SK-N-SH (cell line): ENCODE results near the gene PSMB11. TPM values are rescaled to one million over a fixed set of nuclear protein-coding genes. Genes with fewer than 3 reads are reported as not detected.

Source experiments
- CTCF ChIA-PET: fragments of 300-600, 350-600 bp; formaldehyde crosslinking; extraction: SDS; loops from one replicate; lab custom pipeline; 2021; lab: Yijun Ruan, JAX
- POLR2A ChIA-PET: fragments of 350-600 bp; sonication (Branson Sonifier 250); formaldehyde crosslinking; extraction: SDS; loops from one replicate; lab custom pipeline; 2020; ENCODE audit warnings: antibody characterized with exemption, inconsistent platforms; lab: Yijun Ruan, JAX
- DNase-seq: peaks from one replicate; pipeline ENCODE4 v3.0.0; 2012
- H2AFZ ChIP-seq: fragments of 200-600 bp; sonication (generic); 2 replicates; pipeline ENCODE4 v1.8.1; 2016; ENCODE audit warnings: antibody characterized with exemption, mild to moderate bottlenecking, low read depth
- H3F3A ChIP-seq: fragments of 200-600 bp; sonication (generic); replicated peaks from 2 replicates; pipeline ENCODE3; 2016; ENCODE audit warnings: antibody characterized with exemption, mild to moderate bottlenecking; ENCODE audit not compliant: insufficient read depth
- H3K27ac ChIP-seq, 2 experiments: fragments of 200-500 bp in 1 of 2; fragments of 200-600 bp in 1 of 2; sonication (Bioruptor generic) in 1 of 2; sonication (generic), shearing (Covaris generic) in 1 of 2; 2 replicates each; pipeline versions ENCODE4 v1.5.1 to v1.6.1; 2014 to 2016; ENCODE audit warnings: low read depth in 2 of 2, inconsistent platforms in 1 of 2, low read length in 1 of 2, mild to moderate bottlenecking in 1 of 2, mixed read lengths in 1 of 2
- H3K27me3 ChIP-seq: fragments of 200-600 bp; sonication (generic), shearing (Covaris generic); 2 replicates; pipeline ENCODE4 v1.6.1; 2016; ENCODE audit warnings: mixed run types; ENCODE audit not compliant: insufficient read depth
- H3K36me3 ChIP-seq, 2 experiments: fragments of 200-500 bp in 1 of 2; fragments of 200-600 bp in 1 of 2; sonication (Bioruptor generic) in 1 of 2; sonication (generic) in 1 of 2; replicated peaks in 1 of 2; 2 replicates each; pipeline versions ENCODE3 to v1.5.1; 2014 to 2016; ENCODE audit warnings: low read length in 1 of 2, mild to moderate bottlenecking in 1 of 2; ENCODE audit not compliant: insufficient read depth in 2 of 2, control insufficient read depth in 1 of 2
- H3K4me1 ChIP-seq, 2 experiments: fragments of 200-500 bp in 1 of 2; fragments of 200-600 bp in 1 of 2; sonication (Bioruptor generic) in 1 of 2; sonication (generic), shearing (Covaris generic) in 1 of 2; 2 replicates each; pipeline versions ENCODE4 v1.5.1 to v1.6.1; 2014 to 2016; ENCODE audit warnings: low read depth in 1 of 2, low read length in 1 of 2, mixed run types in 1 of 2; ENCODE audit not compliant: insufficient read depth in 2 of 2, control insufficient read depth in 1 of 2
- H3K4me2 ChIP-seq: fragments of 200-600 bp; sonication (generic), shearing (Covaris generic); 2 replicates; pipeline ENCODE4 v1.6.1; 2017; ENCODE audit warnings: mixed run types
- H3K4me3 ChIP-seq, 2 experiments: fragments of 200-500 bp in 1 of 2; fragments of 200-600 bp in 1 of 2; sonication (Bioruptor generic) in 1 of 2; sonication (generic), shearing (Covaris generic) in 1 of 2; 2 replicates each; pipeline versions ENCODE4 v1.5.1 to v1.8.1; 2014 to 2016; ENCODE audit warnings: low read depth in 2 of 2, inconsistent platforms in 1 of 2, low read length in 1 of 2, mild to moderate bottlenecking in 1 of 2, mixed read lengths in 1 of 2, moderate library complexity in 1 of 2
- H3K79me2 ChIP-seq: fragments of 200-600 bp; sonication (generic); 2 replicates; pipeline ENCODE4 v1.8.1; 2017; ENCODE audit warnings: mild to moderate bottlenecking; ENCODE audit not compliant: insufficient read depth
- H3K9ac ChIP-seq: fragments of 200-600 bp; sonication (generic); 2 replicates; pipeline ENCODE4 v1.6.1; 2017; ENCODE audit warnings: mixed run types
- H3K9me2 ChIP-seq: fragments of 200-600 bp; sonication (generic); 2 replicates; pipeline ENCODE4 v1.6.1; 2017; ENCODE audit warnings: mixed run types
- H3K9me3 ChIP-seq: fragments of 200-600 bp; sonication (generic); 2 replicates; pipeline ENCODE4 v1.6.1; 2017; ENCODE audit warnings: mixed run types, mild to moderate bottlenecking, moderate library complexity
- H4K20me1 ChIP-seq: fragments of 200-600 bp; sonication (generic); 2 replicates; pipeline ENCODE4 v1.6.1; 2017; ENCODE audit warnings: mild to moderate bottlenecking, mixed run types; ENCODE audit not compliant: insufficient read depth
- CTCF ChIP-seq: fragments of 200-600 bp; sonication (generic); IDR thresholded peaks from 2 replicates; pipeline ENCODE4 v1.6.1; 2017; ENCODE audit warnings: antibody characterized with exemption, mild to moderate bottlenecking, moderate library complexity
- ELF1 ChIP-seq: IDR thresholded peaks from 2 replicates; pipeline ENCODE4 v1.4.0; 2012
- EP300 ChIP-seq, 2 experiments: IDR thresholded peaks; 2 replicates each; pipeline versions ENCODE4 v1.4.0 to v1.6.1; 2012; ENCODE audit warnings: borderline replicate concordance in 1 of 2, low read depth in 1 of 2, low read length in 1 of 2
- FOXM1 ChIP-seq: IDR thresholded peaks from 2 replicates; pipeline ENCODE4 v1.4.0; 2012; ENCODE audit warnings: low read depth, mild to moderate bottlenecking
- IRF3 ChIP-seq: fragments of 150-350 bp; IDR thresholded peaks from 2 replicates; pipeline ENCODE4 v1.6.1; 2016; ENCODE audit warnings: mild to moderate bottlenecking, low read depth, low read length
- MAX ChIP-seq: IDR thresholded peaks from 2 replicates; pipeline ENCODE4 v1.4.0; 2012; ENCODE audit warnings: low read depth
- MEF2A ChIP-seq: IDR thresholded peaks from 2 replicates; pipeline ENCODE4 v1.4.0; 2012; ENCODE audit warnings: low read depth, borderline replicate concordance
- POLR2AphosphoS5 ChIP-seq: IDR thresholded peaks from 2 replicates; pipeline ENCODE4 v1.6.1; 2012; ENCODE audit warnings: low read depth, low read length
- REST ChIP-seq: IDR thresholded peaks from 2 replicates; pipeline ENCODE4 v1.6.1; 2012; ENCODE audit warnings: mild to moderate bottlenecking, low read depth, low read length, moderate library complexity
- RFX5 ChIP-seq: IDR thresholded peaks from 2 replicates; pipeline ENCODE4 v1.6.1; 2012; ENCODE audit warnings: mild to moderate bottlenecking, improper control_type of control experiment, low read length
- TAF1 ChIP-seq: IDR thresholded peaks from 2 replicates; pipeline ENCODE4 v1.6.1; 2012; ENCODE audit warnings: low read depth, mild to moderate bottlenecking, low read length, moderate library complexity, borderline replicate concordance
- TEAD4 ChIP-seq: IDR thresholded peaks from 2 replicates; pipeline ENCODE4 v1.4.0; 2012; ENCODE audit warnings: mild to moderate bottlenecking, borderline replicate concordance; ENCODE audit not compliant: insufficient read depth
- ZBTB33 ChIP-seq: IDR thresholded peaks from 2 replicates; pipeline ENCODE4 v1.4.0; 2012; ENCODE audit warnings: low read depth, borderline replicate concordance
- WGBS: methylation state at CpG from one replicate; pipeline ENCODE4 v1.1.6; 2017; ENCODE audit warnings: low lambda C conversion rate; 5-methylcytosine and 5-hydroxymethylcytosine counted together
- polyA plus RNA-seq, 3 experiments: library from polyadenylated mRNA; depleted of rRNA; stranded (reverse); fragments of >200 nt; gene quantifications; 2 replicates each; pipeline ENCODE4 v1.2.3, GENCODE V29; 2012

The PSMB11 gene
- polyA plus RNA-seq, 1 of the 3 experiments (the other 2 are of a cell fraction): not detected

GRCh38 chr14:23052671-23053070 lies 10.7 kb downstream of the PSMB11 start:
- peaks cover 14 to 24% of the 10 kb centered on the region in 2 experiments; a peak in 3 of 4 replicates for H3K4me1 ChIP-seq
- no peak overlapping the region for H3K27ac ChIP-seq
- H3K9me3 ChIP-seq: no peaks in the 10 kb centered on the region
- H3F3A ChIP-seq: peaks cover 8% of the 10 kb centered on the region
- POLR2A ChIA-PET: interaction anchor here (1.7 to 2.1 kb wide), 2 partner anchors 46 to 66 kb away, joined by 4 to 5 read pairs; no protein-coding TSS in a partner anchor
- DNase-seq: no peak
- no peak overlapping the region for H3K4me2 ChIP-seq
- H2AFZ ChIP-seq: no peak overlapping the region
- H3K4me3 ChIP-seq: no peak overlapping the region
- 53% methylated on average over 2 of the region's 3 CpGs for WGBS
- H3K36me3 ChIP-seq: peaks cover 0 to 11% of the 10 kb centered on the region in 2 experiments
- peaks cover 6% of the 10 kb centered on the region; the same call in 1 of the 2 replicates for H3K79me2 ChIP-seq
- H3K27me3 ChIP-seq: no peaks in the 10 kb centered on the region
- H3K9ac ChIP-seq: no peak overlapping the region
- no peak for TF ChIP-seq REST
- TF ChIP-seq TEAD4: no peak
- no peak for TF ChIP-seq EP300 (IDR thresholded peaks at IDR 0.05; ENCODE audit: borderline replicate concordance in 1 of 2, low read depth in 1 of 2, low read length in 1 of 2)
- TF ChIP-seq MAX: no peak
- TF ChIP-seq MEF2A: no peak
- no peak for TF ChIP-seq ZBTB33
- no peak for TF ChIP-seq POLR2AphosphoS5
- no peak for TF ChIP-seq RFX5
- no peak for TF ChIP-seq FOXM1
- TF ChIP-seq IRF3: no peak
- TF ChIP-seq CTCF: no peak
- no peak for TF ChIP-seq ELF1
- TF ChIP-seq TAF1: no peak
- H4K20me1 ChIP-seq: no peaks in the 10 kb centered on the region
- H3K9me2 ChIP-seq: no peaks in the 10 kb centered on the region
- CTCF ChIA-PET: interaction anchor here (0.7 to 33.1 kb wide), 4 partner anchors 8 to 122 kb away, joined by 4 to 1566 read pairs (median 8); partner anchors contain the start of gene AJUBA
